NCI-H1436 treated with DMSO at 0.1 percent for 48 hours (cell line): Measurements from ENCODE around the gene SRRM5.
A peak's percentile ranks its signal among the peaks of the same experiment; 100 is the strongest.
"Not testable (repeated sequence)": the region's sequence is repeated elsewhere in the genome, so short reads cannot be mapped to it uniquely, and the experiment has no call there.

ENCODE experiments used
- DNase-seq: peaks from one replicate; lab custom pipeline; 2025; lab: John Stamatoyannopoulos, UW

Gene SRRM5

GRCh38 chr19:43616306-43616705 lies 4.4 kb downstream of the SRRM5 start:
- no peak for DNase-seq

GRCh38 chr19:43616954-43617353 lies 5.1 kb downstream of the SRRM5 start:
- DNase-seq = no peak

GRCh38 chr19:43618921-43619261 lies 7.0 kb downstream of the SRRM5 start:
- peak; percentile 31 for DNase-seq

GRCh38 chr19:43619262-43620060 lies 7.6 kb downstream of the SRRM5 start, which contains the start of gene ZNF428:
Gene ZNF428, minus strand, starts transcription at chr19:43619629. Its CDS starts 5,325 bp downstream, at chr19:43614304.
- DNase-seq = peak; percentile 88

GRCh38 chr19:43620061-43621001 lies 8.4 kb downstream of the SRRM5 start:
- DNase-seq = no peak

- no peak for DNase-seq
Measured at GRCh38 chr19:43622070-43622469, 10.2 kb downstream of the SRRM5 start.

- DNase-seq = no peak
Measured at GRCh38 chr19:43622956-43623355, 11.1 kb downstream of the SRRM5 start.

GRCh38 chr19:43623889-43624670 lies 12.2 kb downstream of the SRRM5 start:
- no peak for DNase-seq

GRCh38 chr19:43624933-43625332 lies 13.0 kb downstream of the SRRM5 start:
- DNase-seq = no peak

- DNase-seq = no peak
Measured at GRCh38 chr19:43625918-43626579, 14.2 kb downstream of the SRRM5 start.

- no peak for DNase-seq
Measured at GRCh38 chr19:43626838-43627237, 14.9 kb downstream of the SRRM5 start.

- no peak for DNase-seq
Measured at GRCh38 chr19:43628646-43629326, 16.9 kb downstream of the SRRM5 start.

GRCh38 chr19:43631491-43631890 lies 19.6 kb downstream of the SRRM5 start:
- DNase-seq = no peak

GRCh38 chr19:43633520-43633919 lies 21.6 kb downstream of the SRRM5 start:
- no peak for DNase-seq

GRCh38 chr19:43634068-43634467 lies 22.2 kb downstream of the SRRM5 start:
- no peak for DNase-seq

- no peak for DNase-seq
Measured at GRCh38 chr19:43634506-43634871, 22.6 kb downstream of the SRRM5 start.

GRCh38 chr19:43634872-43635560 lies 23.1 kb downstream of the SRRM5 start:
- DNase-seq = no peak

- DNase-seq = not testable (repeated sequence)
Measured at GRCh38 chr19:43635561-43635940, 23.7 kb downstream of the SRRM5 start.

GRCh38 chr19:43636121-43636683 lies 24.3 kb downstream of the SRRM5 start:
- DNase-seq = no peak
